Mucosa of gallbladder (tissue), 1 donor: ENCODE results near the gene DLG2. TPM values are rescaled to one million over a fixed set of nuclear protein-coding genes. Genes with fewer than 3 reads are reported as not detected.
"Not testable (repeated sequence)": the region's sequence is repeated elsewhere in the genome, so short reads cannot be mapped to it uniquely, and the experiment has no call there.

Source experiments
- DNase-seq: peaks from one replicate; pipeline ENCODE4 v3.0.0-alpha.2; 2020; ENCODE audit warnings: low spot score
- total RNA-seq: library from RNA; stranded (reverse); gene quantifications from one replicate; pipeline ENCODE4 v1.2.1, GENCODE V29; 2021
- donor health status: DM: no; HTN: no; CAD: no.

The DLG2 gene
- total RNA-seq, 1 donor from 2014 or later, result 4.4 TPM

- no peak for DNase-seq
These were observed 1243.6 kb downstream of the DLG2 start for GRCh38 chr11:84383576-84383975.

DNA sequence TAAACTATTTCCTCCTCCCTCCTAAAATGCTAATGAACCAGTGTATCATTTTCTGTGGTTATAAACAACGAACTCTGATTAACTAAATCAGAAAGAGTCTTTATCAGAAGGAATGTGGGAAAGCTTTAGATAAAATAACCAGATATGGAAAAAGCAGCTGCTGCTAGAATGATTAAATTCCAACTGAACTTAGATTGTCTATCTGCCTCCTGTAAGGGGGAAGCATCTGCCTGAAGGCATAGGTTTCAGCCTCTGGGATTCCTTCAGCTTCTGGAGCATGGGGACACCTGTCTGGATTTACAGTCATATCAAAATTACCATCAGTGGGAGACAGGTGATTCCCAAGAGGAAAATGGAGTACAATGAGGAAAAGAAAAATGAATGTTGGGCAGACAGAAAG is 1245.5 kb downstream of the DLG2 start:
- no peak for DNase-seq

DNA sequence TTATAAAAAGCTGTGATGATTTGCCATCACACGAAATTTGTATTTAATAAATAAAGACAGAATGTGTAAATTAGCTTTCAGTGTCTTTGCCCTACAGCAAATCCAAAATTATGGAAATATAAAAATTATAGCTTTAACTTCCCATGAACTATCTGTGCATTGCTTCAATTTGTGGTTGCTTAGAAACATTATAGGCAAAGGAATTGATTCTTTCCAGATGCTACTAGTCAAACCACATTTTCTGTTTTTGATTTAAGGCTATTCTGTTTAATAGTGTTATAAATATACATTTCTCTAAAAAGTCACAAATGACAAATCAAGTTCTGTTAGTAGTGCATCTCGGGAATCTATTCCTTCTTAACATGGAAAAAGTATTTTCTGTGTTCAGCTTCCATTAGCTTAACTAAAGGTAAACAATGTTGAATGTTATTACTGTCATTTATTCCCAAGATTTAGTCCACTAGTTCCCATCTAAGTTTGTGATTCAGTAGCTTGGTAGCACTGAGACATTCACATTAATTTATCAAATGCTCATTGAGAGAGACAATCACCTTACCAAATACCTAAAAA is 1254.7 kb downstream of the DLG2 start:
- no peak for DNase-seq

- DNase-seq, result no peak
These were observed 1269.1 kb downstream of the DLG2 start for GRCh38 chr11:84358034-84358433.

GRCh38 chr11:84355911-84356310 is 1271.2 kb downstream of the DLG2 start:
- no peak for DNase-seq

GRCh38 chr11:84345597-84345996 is 1281.5 kb downstream of the DLG2 start:
- no peak for DNase-seq

DNA sequence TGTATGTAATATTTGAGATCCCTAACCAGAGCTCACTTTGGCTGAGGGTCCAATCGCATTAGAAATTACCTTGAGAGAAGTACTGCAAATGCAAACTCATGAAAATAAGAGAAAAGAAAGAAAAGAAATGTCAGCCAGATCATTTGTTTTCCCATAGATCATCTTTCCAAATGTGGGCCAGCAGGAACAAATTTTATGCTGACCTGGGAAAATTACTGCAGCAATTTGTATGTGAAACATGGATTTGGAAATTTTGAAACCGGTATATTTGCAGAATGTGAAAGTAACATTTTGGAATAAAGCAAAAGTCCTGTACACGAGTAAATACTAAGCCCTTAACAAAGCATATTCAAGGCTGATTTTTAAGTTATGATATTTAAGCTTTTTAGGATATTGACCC is 1282.1 kb downstream of the DLG2 start:
- no peak for DNase-seq

- DNase-seq, result no peak
These were observed 1287.3 kb downstream of the DLG2 start for GRCh38 chr11:84339796-84340195.

DNA sequence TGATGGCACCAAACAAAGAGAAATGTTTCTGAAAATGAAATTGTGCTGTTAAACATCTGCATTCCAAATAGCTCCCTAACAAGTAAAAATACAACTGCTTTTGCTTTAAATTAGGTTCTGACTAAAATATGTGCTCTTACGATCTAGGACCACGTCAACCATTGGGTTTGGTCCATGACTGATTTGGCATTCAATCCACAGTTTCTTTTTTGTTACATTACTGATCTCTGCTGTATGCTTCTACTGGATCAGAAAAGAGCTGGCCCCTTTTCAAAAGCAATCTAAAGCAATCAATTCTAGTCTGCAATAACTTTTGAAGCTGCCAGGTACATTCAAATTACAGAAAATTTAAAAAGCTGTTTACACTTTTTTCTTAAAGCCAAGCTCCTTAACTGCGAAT is 1293.9 kb downstream of the DLG2 start:
- no peak for DNase-seq

- DNase-seq, result no peak
These were observed 1304.9 kb downstream of the DLG2 start for GRCh38 chr11:84322211-84322610.

DNA sequence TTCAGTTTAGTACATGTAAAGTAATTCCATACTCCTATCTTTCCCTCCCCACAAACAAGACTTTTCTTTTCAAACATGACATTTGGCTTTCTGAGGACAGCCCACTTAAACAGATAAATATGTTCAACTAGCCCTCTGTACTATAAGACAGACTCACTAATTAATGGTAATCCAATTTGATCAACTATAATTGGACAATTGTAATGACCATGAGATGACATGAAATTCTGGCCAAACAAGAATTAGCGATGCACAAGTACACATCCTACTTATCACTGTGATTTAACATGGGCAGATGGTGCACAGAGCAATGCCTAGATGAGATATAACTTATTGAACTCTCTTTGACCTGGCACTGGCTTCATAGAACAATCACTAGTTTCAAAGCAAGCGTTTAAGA is 1307.3 kb downstream of the DLG2 start:
- no peak for DNase-seq

DNA sequence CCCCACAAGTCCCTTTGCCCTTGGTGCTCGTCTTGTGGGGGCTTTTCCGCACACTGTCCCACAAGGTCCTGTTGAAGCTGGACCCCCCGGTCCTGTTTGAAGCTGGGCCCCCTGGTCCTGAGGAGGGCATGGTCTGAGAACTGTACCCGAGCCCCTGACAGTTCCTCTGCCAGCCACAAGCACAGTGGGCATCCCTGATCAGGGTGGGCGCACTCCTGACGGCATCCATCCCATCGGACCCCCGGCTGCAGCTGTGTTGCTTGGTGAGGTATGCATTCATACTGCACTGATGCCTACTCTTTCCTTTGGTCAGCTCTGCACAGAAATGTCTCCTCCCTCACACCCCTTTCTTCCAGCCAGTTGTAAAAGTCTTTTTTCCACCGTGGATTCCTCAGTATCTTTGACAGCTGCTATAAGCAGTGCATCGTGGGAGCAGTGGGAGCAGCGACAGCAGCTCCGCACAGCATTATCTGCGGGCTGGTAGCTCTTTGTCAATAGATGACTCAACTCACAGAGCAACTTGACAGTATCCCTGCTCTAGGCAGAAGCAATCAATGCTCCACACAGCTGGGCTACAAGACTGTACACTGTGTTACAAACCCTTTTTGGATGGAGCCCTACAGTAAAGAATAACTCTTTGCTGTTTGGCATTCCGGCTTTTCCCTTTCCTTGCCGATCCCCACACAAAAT is 1310.1 kb downstream of the DLG2 start:
- DNase-seq, result no peak

GRCh38 chr11:84313830-84314359 is 1313.2 kb downstream of the DLG2 start:
- no peak for DNase-seq

DNA sequence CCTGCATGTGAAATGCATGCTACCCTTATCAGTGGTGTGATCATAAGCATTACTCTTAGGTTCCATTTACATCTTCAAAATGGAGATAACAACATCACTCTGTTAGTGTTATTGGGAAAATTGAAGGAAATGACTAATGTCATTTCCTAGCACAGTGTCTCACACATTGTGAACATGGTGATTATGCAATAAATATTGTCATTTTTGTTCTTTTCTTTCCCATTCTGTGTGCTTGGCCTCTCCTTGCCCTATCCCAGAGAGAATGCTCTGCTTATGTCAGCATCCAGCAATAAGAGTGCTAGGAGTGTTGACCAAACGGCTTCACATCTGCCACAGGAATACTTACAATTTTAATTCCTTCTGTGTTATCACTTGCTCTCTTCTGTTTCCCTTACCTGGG is 1316.9 kb downstream of the DLG2 start:
- DNase-seq, result no peak

DNA sequence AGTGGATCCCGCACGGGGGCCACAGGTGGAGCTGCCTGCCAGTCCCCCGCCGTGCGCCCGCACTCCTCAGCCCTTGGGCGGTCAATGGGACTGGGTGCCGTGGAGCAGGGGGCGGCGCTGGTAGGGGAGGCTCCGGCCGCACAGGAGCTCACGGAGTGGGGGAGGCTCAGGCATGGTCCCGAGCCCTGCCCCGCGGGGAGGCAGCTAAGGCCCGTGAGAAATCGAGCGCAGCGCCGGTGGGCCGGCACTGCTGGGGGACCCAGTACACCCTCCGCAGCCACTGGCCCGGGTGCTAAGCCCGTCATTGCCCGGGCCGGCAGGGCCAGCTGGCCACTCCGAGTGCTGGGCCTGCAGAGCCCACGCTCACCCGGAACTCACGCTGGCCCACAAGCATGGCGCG is 1318.7 kb downstream of the DLG2 start:
- not testable (repeated sequence) for DNase-seq

- no peak for DNase-seq
These were observed 1327.1 kb downstream of the DLG2 start for GRCh38 chr11:84300092-84300491.

- no peak for DNase-seq
These were observed 1329.6 kb downstream of the DLG2 start for GRCh38 chr11:84297570-84297969.

DNA sequence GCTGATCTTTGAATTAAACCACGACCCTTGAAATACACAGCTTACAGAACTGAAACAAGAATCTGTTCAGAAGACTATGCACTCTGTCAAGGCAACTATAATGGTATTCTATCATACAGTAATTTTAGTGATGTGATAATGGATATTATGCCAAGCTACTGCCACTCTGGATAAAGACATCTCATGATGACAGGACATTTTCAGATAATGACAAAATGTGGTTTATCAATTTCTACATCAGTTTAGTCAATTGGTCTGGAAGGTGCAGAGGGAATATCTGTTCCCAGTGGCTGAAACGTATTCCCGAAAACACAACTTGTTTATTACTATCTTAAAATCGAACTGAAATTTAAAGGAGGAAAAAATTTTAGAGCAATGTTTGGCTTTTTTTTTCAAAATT is 1331.3 kb downstream of the DLG2 start:
- DNase-seq, result no peak

DNA sequence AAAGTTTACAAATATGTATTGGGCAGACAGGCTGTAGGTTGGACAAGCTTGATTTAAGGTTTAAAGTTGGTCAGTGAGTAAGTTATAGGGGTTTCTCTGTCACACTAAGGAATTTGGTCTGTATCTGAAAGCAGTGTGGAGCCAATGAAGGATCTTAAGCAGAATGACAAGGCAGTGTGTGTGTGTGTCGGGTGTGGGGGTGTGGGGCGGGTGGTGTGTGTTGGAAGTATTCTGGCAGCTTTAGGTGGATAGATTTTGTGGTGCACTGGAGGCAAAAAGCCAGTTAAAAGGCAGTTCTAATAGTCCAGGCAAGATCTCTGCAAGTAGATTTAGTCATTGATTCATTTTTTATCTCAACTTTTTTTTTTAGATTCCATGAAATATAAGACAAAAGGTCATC is 1334.2 kb downstream of the DLG2 start:
- DNase-seq, result no peak

DNA sequence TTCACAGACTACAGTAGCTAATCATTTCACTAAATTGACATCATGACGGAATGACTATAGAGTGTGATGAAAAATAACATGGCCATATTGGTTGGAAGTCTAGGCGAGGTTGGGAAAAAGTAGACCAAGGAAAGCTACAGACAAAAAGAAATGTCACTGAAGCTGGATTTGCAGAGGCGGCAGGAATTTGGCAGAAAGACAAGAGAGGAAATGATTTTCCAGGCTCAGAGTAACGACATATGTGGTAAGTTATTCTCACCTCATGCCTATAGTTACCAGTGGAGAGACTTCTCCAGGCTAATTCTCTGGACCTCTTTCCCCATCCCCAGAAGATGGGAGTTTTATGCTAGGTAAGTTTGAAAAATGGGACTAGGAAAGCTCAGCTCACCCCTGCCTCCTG is 1335.1 kb downstream of the DLG2 start:
- DNase-seq, result no peak

- DNase-seq, result no peak
These were observed 1336.5 kb downstream of the DLG2 start for GRCh38 chr11:84290647-84291046.

- DNase-seq, result no peak
These were observed 1337.7 kb downstream of the DLG2 start for GRCh38 chr11:84289381-84289906.

DNA sequence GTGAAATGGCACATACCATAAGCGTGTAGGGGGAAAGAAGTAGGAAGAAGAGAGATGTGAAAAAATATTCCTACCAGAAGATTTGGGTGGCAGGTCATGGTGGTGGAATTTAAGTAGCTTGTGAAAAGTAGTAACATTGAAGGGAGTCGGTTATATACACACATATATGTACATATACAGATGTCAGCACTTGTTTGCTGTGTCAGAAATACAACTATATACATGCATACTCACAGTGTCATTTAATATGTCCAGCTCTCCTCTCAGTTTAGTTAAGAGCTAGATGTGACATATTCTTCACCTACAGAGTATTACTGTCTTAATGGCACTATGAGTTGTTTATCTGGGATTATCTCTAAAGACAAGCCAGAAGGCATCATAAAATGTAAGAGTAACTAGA is 1353.6 kb downstream of the DLG2 start:
- DNase-seq, result no peak
